KG1 (cell line): Measurements from ENCODE around the gene ADCY5.

Experiments used
- DNase-seq: peaks from one replicate; lab custom pipeline; 2025; lab: John Stamatoyannopoulos, UW

ADCY5 gene

DNA sequence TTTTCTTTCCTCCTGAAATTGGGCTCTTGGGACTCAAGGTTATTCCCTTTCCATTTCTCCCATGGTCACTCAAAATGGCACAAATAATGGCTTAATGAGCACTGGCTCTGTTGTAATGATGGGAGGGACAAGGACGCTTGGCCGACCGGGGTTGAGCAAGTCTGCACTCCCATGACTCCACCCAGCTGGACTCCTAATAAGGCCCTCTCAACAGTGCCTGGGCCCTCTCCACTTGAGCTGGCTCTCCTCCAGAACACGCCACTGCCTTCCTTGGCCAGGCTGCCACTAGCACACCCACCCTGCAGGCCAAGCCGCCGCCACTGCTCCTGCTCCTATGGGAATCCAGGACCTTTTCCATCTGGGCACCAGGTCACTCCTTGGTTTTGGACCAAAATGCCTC is 42.3 kb downstream of the ADCY5 start:
- no peak for DNase-seq

DNA sequence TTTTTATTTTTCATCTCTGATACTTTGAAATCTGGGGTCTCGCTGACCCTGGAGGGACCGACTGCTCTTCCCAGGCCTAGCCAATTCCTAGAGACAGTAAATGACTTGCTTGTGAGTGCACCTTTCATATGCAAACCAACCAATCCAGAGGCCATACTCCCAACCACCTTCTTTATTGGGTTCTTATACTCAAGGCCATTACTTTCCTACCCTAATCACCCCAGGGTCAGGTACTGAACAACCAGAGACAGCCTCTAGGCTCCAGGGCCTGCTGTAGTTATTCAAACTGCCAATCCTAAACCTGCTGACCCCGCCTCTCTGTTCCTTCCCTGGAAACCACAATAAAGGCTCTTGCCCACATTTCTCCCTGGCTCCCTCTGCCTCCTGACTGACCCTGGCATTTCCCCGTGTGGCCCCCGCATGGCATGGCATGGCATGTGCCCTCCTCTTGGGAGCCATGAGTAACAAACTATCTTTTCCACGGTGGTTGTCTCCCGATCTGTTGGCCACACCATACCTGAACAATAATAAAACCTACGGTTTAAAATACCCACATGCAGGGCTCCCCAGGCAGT is 42.9 kb downstream of the ADCY5 start:
- DNase-seq = no peak

DNA sequence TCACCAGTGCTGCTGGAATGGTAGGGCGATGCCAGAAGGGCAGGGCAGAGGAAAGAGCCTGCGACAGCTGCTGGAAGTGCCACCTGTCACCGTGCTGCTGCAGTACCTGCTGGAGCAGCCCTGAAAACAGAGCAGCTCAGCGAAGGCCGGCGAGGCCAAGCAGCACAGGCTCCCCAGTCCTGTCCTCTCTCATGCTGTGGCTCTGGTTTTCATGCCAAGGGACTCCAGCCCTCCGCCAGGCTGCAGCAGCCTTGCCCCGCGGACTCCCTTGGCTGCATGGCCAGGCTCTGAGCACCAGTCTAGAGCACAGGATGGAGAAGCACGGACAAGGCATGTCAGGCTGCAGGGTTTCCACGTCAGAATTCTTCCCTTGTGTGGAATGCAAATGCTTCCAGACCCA is 43.9 kb downstream of the ADCY5 start:
- no peak for DNase-seq

DNA sequence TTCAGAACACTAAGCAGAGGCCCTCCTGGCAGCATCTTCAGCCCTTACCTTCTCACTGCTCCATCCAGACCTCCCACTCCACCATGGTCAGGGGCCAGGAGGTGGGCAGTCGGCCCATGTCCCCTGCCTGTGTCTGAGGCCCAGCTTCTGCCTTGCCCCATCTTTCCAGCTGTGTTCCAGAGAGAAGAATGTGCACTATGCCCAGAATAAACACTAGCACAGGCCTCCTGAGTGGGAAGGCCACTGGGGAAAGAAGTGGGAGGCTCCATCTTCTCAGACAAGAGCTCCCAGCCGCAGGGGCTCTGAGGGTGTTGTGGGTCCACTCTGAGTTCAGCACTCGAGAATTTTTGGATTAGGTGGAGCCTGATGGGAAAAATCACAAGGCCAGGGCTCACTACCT is 44.5 kb downstream of the ADCY5 start:
- no peak for DNase-seq

DNA sequence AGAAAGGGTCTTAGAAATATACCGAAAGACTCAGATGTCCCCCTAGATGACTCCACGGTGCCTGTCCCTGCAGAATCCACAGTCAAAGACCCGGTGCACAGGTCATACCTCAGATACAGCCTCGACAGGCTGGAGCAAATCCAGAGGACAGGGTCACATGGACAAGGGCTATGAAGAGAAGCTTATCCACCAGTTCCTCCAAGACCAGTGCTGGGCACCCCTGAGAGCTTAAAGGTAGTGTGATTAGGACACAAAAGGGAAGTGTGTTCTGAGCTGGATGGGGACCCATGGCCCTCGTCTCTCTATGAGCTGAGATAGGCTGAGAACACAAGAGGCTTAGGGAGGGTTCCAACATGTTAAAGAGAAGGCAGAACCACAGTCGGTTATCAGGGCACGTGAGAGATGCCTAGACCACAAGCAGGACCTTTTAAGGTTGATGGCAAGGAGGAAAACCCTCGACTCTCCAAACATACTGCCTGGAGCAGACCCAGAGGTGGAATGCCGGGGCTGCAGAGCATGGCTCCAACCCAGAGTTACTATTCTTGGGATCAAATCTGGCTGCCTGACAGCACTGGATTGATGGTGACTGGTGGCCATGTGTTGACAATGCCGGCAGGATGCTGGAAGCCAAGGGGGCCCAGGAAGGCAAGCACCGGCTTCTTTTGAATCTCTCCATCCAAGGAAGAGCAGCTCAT is 46.9 kb downstream of the ADCY5 start:
- DNase-seq = no peak

DNA sequence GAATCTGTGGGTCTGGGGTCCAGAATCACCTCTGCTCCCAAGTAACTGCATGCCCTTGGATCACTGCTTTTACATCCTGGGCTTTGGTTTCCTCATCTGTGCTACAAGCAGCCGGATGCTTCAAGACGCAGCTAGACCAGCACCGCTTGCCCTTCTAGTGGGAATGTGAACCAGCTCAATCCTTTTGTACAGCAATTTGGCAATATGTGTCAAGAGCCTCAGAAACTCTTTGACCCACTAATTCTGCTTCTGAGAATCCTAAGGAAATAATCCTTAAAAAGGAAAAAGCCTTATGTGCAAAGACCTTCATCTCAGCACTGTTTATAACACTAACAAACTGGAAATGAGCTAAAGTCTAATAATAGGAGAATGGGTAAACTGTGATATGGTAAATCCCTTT is 48.7 kb downstream of the ADCY5 start:
- no peak for DNase-seq

DNA sequence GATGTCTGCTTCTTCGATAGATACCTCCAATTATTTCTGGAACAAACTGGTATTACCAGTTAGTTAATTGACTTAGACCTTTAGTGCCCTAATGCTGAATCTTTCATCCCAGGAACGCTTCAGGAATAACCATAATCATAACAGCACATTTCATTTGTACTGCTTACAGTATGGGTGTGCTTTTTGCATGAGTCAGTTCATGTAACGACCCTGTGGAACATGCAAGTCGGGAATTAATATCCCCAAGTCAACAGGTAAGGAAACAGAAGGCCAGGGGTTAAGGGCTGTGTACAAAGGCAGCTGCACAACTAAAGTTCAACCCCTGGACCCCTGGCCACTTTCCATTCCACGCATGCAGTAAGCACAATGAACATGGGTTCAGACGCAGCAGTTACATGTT is 49.2 kb downstream of the ADCY5 start:
- no peak for DNase-seq

DNA sequence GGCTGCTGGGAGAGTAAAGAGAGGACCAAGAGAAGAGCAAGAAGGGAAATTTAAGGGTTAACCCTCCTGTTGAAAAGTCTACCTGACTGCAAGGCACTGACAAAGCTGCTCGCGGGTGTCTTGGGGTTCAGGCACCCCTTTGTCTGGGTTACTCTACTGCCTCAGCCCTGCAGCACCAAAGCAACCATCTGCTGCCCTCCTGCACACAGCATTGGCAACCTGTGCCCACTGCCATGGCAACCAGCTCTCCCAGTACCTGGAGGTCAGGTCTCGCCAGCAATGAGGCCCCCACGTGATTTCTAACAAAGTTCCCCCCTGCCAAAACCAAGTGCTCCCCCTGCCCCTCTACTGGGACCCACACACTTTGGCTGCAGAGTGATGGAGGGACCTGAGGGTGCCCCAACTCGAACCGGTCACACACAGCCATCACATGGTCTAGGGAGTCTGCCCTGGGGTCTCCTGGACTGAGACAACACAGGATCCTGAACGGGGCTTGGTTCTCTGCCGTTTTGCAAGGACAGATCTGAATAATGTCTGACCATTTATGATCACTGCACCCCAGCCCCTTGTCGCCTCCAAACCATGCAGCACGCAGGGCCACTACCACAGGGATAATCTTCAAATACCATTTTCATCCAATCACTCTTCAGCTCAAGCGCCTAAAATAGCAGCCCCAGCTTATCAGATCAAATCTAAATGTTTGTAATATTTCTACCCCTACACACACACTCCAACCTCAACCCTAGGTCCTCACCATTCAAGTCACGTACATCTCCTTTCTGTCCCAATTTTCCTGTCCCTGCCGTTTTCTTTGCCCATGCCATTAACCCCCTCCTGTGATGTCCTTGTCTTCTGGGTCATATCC is 50.7 kb downstream of the ADCY5 start:
- DNase-seq = no peak

DNA sequence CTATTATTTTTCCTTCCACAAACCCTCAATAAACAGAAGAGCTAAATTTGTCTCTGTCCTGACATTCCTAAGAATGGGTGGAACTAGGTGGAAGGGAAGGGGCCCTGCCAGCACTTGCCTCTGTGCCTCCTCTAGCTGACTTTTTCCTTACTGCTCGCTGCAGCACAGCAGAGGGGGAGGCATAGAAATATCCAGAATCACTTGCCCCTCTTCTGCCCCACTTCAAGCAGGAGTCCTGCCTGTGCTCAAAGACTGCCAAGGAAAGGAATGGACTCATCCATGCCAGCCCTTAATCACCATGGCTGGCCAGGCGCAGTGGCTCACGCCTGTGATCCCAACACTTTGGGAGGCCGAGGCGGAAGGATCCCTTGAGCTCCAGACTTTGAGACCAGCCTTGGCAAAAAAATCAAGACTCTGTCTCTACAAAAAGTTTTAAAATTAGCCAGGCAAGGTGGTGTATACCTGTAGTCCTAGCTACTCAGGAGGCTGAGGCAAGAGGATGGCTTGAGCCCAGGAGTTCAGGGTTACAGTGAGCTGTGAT is 51.8 kb downstream of the ADCY5 start:
- DNase-seq = no peak

DNA sequence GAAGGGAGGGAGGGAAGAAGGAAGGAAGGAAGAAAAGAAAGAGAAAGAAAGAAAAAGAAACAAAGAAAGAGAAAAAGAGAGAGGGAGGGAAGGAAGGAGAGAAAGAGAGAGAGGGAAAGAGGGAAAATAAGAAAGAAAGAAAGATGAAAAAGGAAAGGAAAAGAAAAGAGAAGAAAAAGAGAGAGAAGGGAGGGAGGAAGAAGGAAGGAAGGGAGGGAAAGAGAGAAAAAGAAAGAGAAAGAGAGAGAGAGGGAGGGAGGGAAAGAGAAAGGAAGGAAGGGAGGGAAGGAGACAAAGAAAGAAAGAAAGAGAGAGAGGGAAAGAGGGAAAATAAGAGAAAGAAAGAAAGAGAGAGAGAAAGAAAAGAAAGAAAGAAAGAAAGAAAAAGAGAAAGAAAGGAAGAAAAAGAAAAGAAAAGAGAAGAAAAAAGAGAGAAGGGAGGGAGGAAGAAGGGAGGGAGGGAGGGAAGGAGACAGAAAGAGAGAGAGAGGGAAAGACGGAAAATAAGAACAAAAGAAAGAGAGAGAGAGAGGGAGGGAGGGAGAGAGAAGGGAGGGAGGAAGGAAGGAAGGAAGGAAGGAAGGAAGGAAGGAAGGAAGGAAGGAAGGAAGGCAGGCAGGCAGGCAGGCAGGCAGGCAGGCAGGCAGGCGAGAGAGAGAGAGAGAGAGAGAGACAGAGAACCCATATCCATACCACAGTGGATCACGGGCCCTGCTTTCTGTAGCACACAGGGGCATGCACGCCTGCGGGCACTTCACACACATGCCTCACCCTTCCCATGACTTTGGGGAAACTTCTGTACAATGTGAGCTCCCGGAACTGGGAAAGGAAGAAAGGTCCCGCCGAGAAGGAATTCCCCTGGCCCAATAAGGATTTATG is 52.5 kb downstream of the ADCY5 start:
- no peak for DNase-seq

DNA sequence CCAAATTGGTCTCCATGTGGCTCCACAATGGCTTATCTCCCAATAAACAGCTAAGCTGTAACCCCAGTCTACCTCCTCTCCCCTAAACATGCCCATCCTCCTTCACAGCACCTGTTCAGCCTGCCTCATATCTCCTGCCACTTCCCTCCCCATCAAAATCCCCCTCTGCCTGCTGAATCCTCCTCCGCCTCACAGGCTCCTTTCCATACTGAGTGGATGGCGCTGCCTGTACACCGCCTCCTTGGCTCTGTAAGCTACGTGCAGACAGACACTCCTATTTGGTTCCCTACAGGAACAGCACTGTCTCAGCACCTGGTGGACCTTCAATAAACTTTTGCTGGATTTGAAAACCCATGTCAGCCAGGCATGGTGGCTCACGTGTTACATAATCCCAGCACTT is 53.7 kb downstream of the ADCY5 start:
- no peak for DNase-seq

DNA sequence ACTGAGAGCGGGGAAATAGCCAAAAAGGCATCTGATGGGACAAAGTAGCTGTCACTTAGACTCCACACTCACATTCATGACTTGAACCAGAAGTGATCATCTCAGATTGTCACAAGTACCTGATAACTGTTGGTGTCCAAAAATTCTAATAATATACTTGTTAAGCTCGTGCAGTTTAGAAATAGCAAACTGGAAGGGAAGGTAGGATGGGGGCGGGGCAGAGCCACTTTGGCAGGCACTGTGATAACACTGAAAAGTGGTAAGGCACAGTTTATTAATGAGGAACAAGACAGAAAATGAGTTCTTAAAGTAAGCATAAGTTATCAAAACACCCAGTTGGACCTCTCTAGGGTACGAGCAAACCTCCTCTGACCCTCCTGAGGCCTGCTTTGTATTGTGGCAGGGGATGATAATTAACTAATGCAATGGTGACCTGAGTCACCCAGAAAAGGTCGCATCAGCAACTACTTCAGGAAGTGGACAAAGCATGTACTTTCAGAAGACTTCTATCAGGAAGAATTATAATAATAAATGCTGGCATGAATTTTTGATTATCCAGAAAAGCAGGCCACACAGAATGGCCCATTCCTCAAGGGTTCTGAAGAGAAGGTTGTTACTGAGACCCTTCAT is 54.4 kb downstream of the ADCY5 start:
- no peak for DNase-seq

DNA sequence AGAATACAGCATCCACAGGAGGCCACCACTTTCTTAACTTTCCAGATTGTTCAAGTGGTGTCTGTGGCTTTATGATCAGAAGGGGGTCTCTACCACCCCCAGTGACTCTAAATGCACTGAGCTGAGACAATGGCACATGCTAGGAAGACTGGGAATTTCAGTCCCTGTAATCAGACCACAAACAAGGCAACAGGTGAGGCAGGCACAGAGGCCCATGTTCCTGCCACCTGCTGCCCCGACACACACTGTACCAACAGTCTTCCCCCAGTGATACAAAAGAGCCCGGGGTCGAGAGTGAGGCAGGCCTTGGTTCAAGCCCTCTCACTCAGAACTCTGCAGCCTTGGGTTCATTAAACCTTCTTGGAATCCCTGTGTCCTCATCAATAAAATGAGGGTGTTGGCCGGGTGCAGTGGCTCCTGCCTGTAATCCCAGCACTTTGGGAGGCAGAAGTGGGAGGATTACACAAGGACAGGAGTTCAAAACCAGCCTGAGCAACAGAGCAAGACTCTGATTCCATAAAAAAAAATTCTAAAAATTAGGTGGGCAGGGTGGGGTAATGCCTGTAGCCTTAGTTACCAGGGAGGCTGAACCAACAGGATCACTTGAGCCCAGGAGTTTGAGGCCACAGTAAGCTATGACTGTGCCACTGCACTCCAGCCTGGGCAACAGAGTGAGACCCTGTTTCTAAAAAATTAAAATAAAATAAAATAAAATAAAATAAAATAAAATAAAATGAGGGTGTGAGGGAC is 55.8 kb downstream of the ADCY5 start:
- DNase-seq = no peak

DNA sequence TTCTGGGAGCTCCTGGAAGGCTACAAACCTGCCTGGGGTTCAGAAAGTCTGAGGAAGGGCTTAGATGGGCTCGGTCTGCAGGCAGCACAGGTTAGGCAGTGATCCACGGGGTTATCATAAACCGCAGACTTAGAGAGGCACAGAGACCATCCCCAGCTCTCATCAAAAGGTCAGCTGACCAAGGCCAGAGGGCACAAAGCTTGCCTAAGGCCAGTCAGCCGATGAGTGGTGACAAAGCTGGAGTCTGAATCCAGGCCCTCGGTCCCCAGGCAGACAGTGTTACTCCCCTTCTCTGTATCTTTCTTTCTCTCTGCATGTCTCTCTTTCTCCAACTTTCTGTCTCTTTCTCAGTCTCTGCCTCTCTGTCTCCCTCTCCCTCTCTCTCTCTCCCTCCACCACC is 56.5 kb downstream of the ADCY5 start:
- DNase-seq = no peak

DNA sequence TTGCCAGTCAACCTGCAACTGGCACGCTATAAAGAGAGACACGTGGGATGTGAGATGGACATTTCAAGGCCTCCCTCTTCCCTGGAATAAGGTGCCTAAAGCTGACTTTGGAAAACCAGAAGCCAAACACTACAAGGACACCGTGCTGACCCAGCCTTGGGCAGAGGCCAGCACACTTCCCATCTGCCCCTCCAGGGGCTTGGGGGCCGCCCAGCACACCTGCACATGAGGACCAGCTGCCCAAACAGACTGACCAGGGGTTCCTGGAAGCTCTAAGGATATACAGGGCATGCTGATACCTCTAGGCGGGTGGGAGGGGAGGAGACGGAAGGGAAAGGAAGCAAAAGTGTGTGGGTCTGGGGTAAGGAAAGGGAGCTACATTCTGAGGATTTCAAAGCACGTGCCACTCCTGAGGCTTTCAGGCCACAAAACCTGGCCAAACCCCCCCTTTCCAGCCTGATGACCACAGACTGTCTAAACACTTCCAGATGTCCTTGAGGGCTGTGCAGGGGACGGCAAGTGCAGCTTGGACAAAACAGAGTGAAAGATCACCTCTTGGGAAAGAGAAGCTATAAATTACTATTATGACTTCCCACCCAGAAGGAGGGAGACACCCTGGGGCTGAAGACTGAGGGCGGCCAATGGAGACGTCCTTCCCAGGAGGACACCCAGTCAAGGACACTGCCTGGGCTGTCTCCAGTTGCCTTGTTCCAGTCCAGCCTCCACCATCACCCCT is 57.9 kb downstream of the ADCY5 start:
- no peak for DNase-seq

DNA sequence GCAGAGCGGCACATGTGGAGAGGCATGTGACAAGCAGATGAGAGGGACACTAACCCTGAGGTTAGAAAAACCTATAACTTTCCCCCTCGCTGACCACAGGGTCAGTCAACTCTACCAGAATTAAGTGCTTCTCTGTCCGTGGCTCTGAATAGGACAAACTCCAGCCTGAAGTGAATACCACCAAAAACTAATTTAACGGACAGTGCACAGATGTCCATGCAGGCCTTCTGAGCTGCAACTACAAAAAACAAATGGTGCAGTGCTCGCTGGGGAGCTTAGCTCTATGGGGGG is 59.3 kb downstream of the ADCY5 start:
- no peak for DNase-seq

DNA sequence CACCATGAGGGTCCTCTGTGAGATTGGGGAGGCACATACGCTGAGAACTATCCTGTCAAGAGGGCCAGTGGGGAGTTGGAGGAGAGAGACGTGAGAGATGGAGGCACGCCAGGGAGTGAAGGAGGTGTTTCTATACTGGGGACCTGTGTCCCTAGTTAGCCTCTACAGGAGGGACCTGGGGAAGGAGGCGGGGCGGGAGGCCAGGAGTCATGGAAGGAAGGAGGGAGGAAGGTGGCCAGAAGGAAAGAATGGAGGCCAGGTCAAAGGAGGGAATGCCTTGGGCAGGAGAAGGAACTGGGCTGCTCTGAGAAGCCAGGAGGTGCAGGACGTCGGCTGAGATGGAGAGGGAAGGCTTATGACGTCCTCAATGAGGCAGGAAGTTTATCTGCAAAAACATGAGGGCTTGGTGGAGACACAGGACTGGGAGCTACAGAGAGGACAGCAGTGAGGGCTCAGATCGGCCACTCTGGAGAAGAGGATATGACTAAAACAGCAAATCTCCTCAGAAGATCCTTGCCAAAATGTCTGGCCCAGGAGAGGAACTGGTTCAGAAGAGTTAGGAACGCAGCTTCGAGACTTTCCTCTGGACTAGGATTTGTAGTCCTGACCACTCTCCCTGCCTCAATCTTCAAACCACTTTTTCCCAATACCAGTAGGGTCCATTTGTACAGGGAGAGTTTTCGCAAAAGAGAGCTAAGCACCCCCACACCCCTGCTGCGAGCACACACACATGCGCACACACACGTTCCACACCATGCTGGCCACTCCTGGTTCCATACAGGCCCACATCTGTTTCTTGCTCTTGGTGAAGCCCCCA is 59.9 kb downstream of the ADCY5 start:
- no peak for DNase-seq

DNA sequence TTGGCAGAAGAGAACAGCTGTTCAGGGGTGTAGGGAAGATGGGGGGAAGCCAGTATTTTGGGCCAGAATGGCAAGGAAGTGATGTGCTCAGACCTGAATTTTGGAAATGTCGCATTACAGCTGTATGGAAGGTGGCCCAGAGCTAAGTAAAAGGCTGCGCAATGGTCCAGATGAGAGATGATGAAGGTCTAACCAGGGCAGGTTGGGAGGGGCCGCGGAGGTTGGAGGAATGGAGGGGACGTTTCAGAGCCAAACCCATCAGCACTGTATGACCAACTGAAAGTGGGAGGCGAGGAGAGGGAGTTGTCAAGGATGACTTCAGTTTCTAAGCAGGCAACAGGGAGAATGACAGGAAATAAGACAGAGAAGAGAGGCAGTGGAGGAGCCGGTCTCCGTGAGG is 60.8 kb downstream of the ADCY5 start:
- DNase-seq = no peak

DNA sequence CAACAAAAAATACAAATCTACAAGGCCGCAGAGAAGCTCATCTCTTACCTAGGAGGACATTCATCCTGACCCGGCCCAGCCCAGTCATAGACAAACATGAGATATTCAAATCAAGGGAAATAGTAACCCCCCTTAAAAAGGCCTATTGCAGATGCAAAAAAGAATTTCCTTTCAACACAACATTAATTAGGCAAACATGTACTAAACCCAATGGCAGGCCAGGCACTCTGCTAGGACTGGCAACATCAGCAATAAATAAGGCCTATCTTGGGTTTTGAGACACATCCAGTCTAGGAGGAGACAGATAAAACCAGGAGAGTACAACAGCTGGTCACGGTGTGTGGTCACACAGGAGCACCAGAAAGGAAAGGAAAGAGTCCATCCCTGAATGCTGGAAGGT is 61.4 kb downstream of the ADCY5 start:
- DNase-seq = no peak
